Measurements from ENCODE around the gene ZFC3H1. TPM values are rescaled to one million over a fixed set of nuclear protein-coding genes. Genes with fewer than 3 reads are reported as not detected.

ZFC3H1 gene
- total RNA-seq, 4 donors from 2014 or later, result 12.6 to 80.7 (median 51.2) TPM

GRCh38 chr12:71621938-71622337, 41.7 kb downstream of the ZFC3H1 start:
- no peaks in the 10 kb centered on the region for H3K27me3 ChIP-seq
- no peaks in the 10 kb centered on the region for H3K9me3 ChIP-seq
- H3K27ac ChIP-seq, result no peak overlapping the region
- H3K4me1 ChIP-seq, result no peaks in the 10 kb centered on the region
- no peak for DNase-seq
- no peaks in the 10 kb centered on the region for H3K36me3 ChIP-seq
- no peak overlapping the region for H3K4me3 ChIP-seq
- TF ChIP-seq POLR2A (IDR thresholded peaks at IDR 0.05), result no peak
- TF ChIP-seq, protein P1, sequence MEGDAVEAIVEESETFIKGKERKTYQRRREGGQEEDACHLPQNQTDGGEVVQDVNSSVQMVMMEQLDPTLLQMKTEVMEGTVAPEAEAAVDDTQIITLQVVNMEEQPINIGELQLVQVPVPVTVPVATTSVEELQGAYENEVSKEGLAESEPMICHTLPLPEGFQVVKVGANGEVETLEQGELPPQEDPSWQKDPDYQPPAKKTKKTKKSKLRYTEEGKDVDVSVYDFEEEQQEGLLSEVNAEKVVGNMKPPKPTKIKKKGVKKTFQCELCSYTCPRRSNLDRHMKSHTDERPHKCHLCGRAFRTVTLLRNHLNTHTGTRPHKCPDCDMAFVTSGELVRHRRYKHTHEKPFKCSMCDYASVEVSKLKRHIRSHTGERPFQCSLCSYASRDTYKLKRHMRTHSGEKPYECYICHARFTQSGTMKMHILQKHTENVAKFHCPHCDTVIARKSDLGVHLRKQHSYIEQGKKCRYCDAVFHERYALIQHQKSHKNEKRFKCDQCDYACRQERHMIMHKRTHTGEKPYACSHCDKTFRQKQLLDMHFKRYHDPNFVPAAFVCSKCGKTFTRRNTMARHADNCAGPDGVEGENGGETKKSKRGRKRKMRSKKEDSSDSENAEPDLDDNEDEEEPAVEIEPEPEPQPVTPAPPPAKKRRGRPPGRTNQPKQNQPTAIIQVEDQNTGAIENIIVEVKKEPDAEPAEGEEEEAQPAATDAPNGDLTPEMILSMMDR (IDR thresholded peaks at IDR 0.05), result no peak
- intact Hi-C loops (cut with DNase I; ENCODE audit: low total_unique reads), result no loop called here

- Histone ChIP-seq H3K27me3 (no peaks in the 10 kb centered on the region), H3K9me3 (no peaks in the 10 kb centered on the region), H3K4me1 (no peaks in the 10 kb centered on the region), H3K36me3 (no peaks in the 10 kb centered on the region), H3K4me3 (no peak overlapping the region), H3K27ac (no peak overlapping the region)
- intact Hi-C loops (cut with DNase I; ENCODE audit: low total_unique reads), result no loop called here
- no peak for DNase-seq
- TF ChIP-seq, protein P1 (IDR thresholded peaks at IDR 0.05), result no peak
- TF ChIP-seq POLR2A (IDR thresholded peaks at IDR 0.05), result no peak
Observed at GRCh38 chr12:71610031-71610795, 53.4 kb downstream of the ZFC3H1 start.

DNA sequence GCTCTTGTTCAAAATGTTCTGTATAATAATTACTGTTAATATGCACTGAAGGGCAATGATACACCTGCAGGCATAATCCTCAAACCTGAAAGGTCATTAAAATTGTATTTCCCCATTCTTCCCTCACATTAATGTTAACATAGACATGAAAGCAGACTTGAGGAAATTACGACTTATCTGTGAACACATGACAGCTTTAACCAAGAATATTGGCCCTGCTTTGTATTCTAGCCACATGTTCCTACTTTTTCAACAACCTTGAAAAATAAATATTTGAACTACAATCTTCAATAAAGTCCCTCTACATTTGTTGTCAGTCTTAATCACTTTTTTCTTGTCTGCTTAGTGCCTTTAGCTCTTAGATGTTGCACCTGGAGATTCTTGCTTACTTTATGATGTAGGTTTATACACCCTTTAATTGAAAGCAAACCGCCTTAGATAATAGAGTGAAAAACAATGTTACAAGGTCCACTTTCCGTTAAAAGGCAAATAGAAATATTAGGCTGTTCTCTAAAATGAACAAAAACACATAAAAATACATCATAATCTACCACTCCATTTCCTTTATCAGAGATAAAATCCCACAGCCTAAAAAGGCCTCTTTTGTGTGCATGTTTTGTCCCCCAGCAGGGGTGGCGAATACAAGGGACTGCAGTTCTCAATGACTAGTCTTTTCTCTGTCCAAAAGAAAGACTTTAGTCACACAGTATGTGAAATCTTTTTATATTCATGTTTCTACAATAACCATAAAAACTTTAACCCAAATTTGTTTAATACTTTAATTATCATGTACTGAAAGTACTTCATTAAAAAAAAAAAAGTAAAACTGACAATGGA, 55.9 kb downstream of the ZFC3H1 start:
- no peaks in the 10 kb centered on the region for H3K36me3 ChIP-seq
- no peaks in the 10 kb centered on the region for H3K27me3 ChIP-seq
- H3K4me1 ChIP-seq, result no peaks in the 10 kb centered on the region
- TF ChIP-seq, protein P1 (IDR thresholded peaks at IDR 0.05), result no peak
- no peak for TF ChIP-seq POLR2A (IDR thresholded peaks at IDR 0.05)
- intact Hi-C loops (cut with DNase I; ENCODE audit: low total_unique reads), result no loop called here
- DNase-seq, result no peak
- no peak overlapping the region for H3K27ac ChIP-seq
- no peak overlapping the region for H3K4me3 ChIP-seq
- H3K9me3 ChIP-seq, result no peaks in the 10 kb centered on the region

DNA sequence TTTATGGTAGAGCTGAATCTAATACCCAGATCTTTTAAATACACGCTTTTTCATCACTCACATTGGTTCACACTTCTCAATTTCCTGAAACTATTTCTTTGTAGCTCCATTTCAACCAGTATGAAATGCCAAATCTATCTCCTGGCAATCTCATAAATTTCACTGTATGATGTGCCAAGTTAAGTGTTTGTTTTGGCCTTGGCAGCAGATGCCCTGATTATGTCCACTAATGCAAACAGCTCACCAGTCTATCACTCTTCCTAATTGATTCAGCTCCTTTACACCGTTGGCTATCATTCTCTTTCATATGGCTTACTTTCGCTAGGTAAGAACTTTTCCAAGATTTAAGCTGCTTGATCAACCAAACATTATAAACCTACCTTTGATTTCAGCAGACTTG, 58.6 kb downstream of the ZFC3H1 start:
- intact Hi-C loops (cut with DNase I; ENCODE audit: low total_unique reads), result no loop called here
- DNase-seq, result no peak
- Histone ChIP-seq H3K27ac (no peak overlapping the region), H3K36me3 (no peaks in the 10 kb centered on the region), H3K9me3 (no peaks in the 10 kb centered on the region), H3K4me1 (no peaks in the 10 kb centered on the region), H3K4me3 (no peak overlapping the region), H3K27me3 (no peaks in the 10 kb centered on the region)
- no peak for TF ChIP-seq POLR2A (IDR thresholded peaks at IDR 0.05)
- TF ChIP-seq, protein P1 (IDR thresholded peaks at IDR 0.05), result no peak

Measured in uterus (tissue), 4 donors.